K562 (cell line): Measurements from ENCODE around the gene ID2. TPM values are rescaled to one million over a fixed set of nuclear protein-coding genes. Genes with fewer than 3 reads are reported as not detected.

Source experiments
- ATAC-seq: fragments of 200-7000 bp; cut with Tn5 transposase; 3 replicates; pipeline ENCODE4 v1.9.1; 2020; ENCODE audit warnings: moderate library complexity
- BruUV-seq: library from RNA; stranded (reverse); fragments of 400-500 nt; replicated peaks from 2 replicates; lab custom pipeline; 2021; lab: Mats Ljungman, UMichigan
- CTCF ChIA-PET: fragments of 300-600 bp; formaldehyde crosslinking; extraction: SDS; loops from one replicate; lab custom pipeline; 2021; ENCODE audit warnings: low intra/inter-chr PET ratio; lab: Yijun Ruan, JAX
- POLR2A ChIA-PET: fragments of 300-600, 350-650 bp; sonication (Branson Sonifier 250); formaldehyde crosslinking; extraction: SDS; loops from one replicate; lab custom pipeline; 2021; ENCODE audit warnings: antibody characterized with exemption, inconsistent platforms; lab: Yijun Ruan, JAX
- DNase-seq, 4 experiments: peaks; one replicate each; pipeline versions ENCODE4 v3.0.0 to v3.0.0-alpha.2; 2011 to 2018; ENCODE audit warnings: low spot score in 3 of 4, mixed read lengths in 3 of 4; ENCODE audit errors: extremely low read depth in 1 of 4
- FAIRE-seq: peaks from 2 replicates; lab custom pipeline; 2011; peaks lifted over from hg19 to GRCh38; lab: Jason Lieb, UNC
- H2AFZ ChIP-seq: 2 replicates; pipeline ENCODE4 v1.6.0; 2011; ENCODE audit warnings: low read depth, low read length, control low read depth, inconsistent platforms
- H3K27ac ChIP-seq: fragments of 200-600 bp; 3 replicates; pipeline ENCODE4 v1.8.0; 2011; ENCODE audit warnings: low read depth, mild to moderate bottlenecking, control low read depth, inconsistent platforms, low read length, moderate library complexity, mixed read lengths; ENCODE audit errors: extremely low read depth
- H3K27me3 ChIP-seq, 2 experiments: fragments of 300-600 bp in 1 of 2; 2 replicates in 1 of 2; 3 replicates in 1 of 2; pipeline versions ENCODE4 v1.6.0 to v1.8.0; 2011; ENCODE audit warnings: inconsistent platforms in 2 of 2, low read length in 2 of 2, mild to moderate bottlenecking in 1 of 2, mixed read lengths in 1 of 2, moderate library complexity in 1 of 2; ENCODE audit not compliant: control insufficient read depth in 2 of 2, insufficient read depth in 2 of 2
- H3K36me3 ChIP-seq: fragments of 300-600 bp; 3 replicates; pipeline ENCODE4 v1.8.0; 2011; ENCODE audit warnings: mild to moderate bottlenecking, low read length, inconsistent platforms; ENCODE audit not compliant: control insufficient read depth, insufficient read depth
- H3K4me1 ChIP-seq, 2 experiments: fragments of 200-600 bp in 1 of 2; replicated peaks in 1 of 2; 2 replicates in 1 of 2; 3 replicates in 1 of 2; pipeline versions ENCODE4 v1.5.1 to v1.8.0; 2011; ENCODE audit warnings: inconsistent platforms in 2 of 2, low read length in 2 of 2, mild to moderate bottlenecking in 1 of 2, mixed read lengths in 1 of 2, moderate library complexity in 1 of 2; ENCODE audit not compliant: control insufficient read depth in 2 of 2, insufficient read depth in 2 of 2
- H3K4me2 ChIP-seq: 2 replicates; pipeline ENCODE4 v1.6.1; 2011; ENCODE audit warnings: low read length, control low read depth, inconsistent platforms, mixed read lengths; ENCODE audit not compliant: insufficient read depth
- H3K4me3 ChIP-seq: fragments of 200-600 bp; sonication (generic), shearing (Covaris generic); 2 replicates; pipeline ENCODE4 v1.5.1; 2016; ENCODE audit warnings: control low read depth, inconsistent platforms
- H3K79me2 ChIP-seq: fragments of 200-600 bp; 3 replicates; pipeline ENCODE4 v1.8.0; 2011; ENCODE audit warnings: low read length, inconsistent platforms; ENCODE audit not compliant: control insufficient read depth, insufficient read depth
- H3K9ac ChIP-seq, 2 experiments: 2 replicates each; pipeline versions ENCODE4 v1.6.0 to v1.6.1; 2011; ENCODE audit warnings: low read depth in 2 of 2, low read length in 2 of 2, control low read depth in 1 of 2, inconsistent platforms in 1 of 2, mild to moderate bottlenecking in 1 of 2, mixed read lengths in 1 of 2; ENCODE audit not compliant: insufficient read depth in 1 of 2
- H3K9me1 ChIP-seq: one replicate; pipeline ENCODE4 v1.6.0; 2011; ENCODE audit warnings: inconsistent platforms, mild to moderate bottlenecking, low read length, moderate library complexity; ENCODE audit not compliant: control insufficient read depth, insufficient read depth
- H3K9me3 ChIP-seq: replicated peaks from 2 replicates; pipeline ENCODE4 v1.5.1; 2011; ENCODE audit warnings: low read depth, low read length, inconsistent platforms; ENCODE audit not compliant: control insufficient read depth, insufficient read depth
- H4K20me1 ChIP-seq: replicated peaks from 2 replicates; pipeline ENCODE4 v1.6.1; 2011; ENCODE audit warnings: low read length, inconsistent platforms, mixed read lengths; ENCODE audit not compliant: control insufficient read depth, insufficient read depth
- CBFB ChIP-seq: sonication (generic); formaldehyde crosslinking; IDR thresholded peaks from 2 replicates; pipeline ENCODE4 v1.4.0; 2020; ENCODE audit warnings: mild to moderate bottlenecking, missing genetic modification reagents
- HNRNPK ChIP-seq: fragments of 200-400 bp; formaldehyde crosslinking; IDR thresholded peaks from one replicate; pipeline ENCODE4 v1.6.1; 2018; ENCODE audit warnings: mild to moderate bottlenecking, low read depth, low read length; ENCODE audit not compliant: poor library complexity, severe bottlenecking
- JUND ChIP-seq, 2 experiments: IDR thresholded peaks; 2 replicates in 1 of 2; 3 replicates in 1 of 2; pipeline ENCODE4 v1.6.1; 2011; ENCODE audit warnings: borderline replicate concordance in 2 of 2, low read depth in 2 of 2, low read length in 2 of 2, improper control_type of control experiment in 1 of 2, missing biosample characterization in 1 of 2, missing genetic modification characterization in 1 of 2, missing genetic modification reagents in 1 of 2
- MNT ChIP-seq, 2 experiments: fragments of 450-650 bp; conservative IDR thresholded peaks; 2 replicates each; pipeline ENCODE4 v1.6.1; 2017; ENCODE audit warnings: mild to moderate bottlenecking in 2 of 2, moderate library complexity in 2 of 2
- NFRKB ChIP-seq: fragments of 450-650 bp; IDR thresholded peaks from 2 replicates; pipeline ENCODE4 v1.6.1; 2016; ENCODE audit warnings: low read depth
- RFX1 ChIP-seq: fragments of 450-650 bp; IDR thresholded peaks from 2 replicates; pipeline ENCODE4 v1.6.1; 2016; ENCODE audit warnings: mild to moderate bottlenecking, moderate library complexity
- ZNF12 ChIP-seq: sonication (generic); formaldehyde crosslinking; IDR thresholded peaks from 2 replicates; pipeline ENCODE4 v1.4.0; 2020; ENCODE audit warnings: mild to moderate bottlenecking, missing genetic modification reagents
- ZNF143 ChIP-seq: sonication (generic); formaldehyde crosslinking; IDR thresholded peaks from 2 replicates; pipeline ENCODE4 v1.9.0; 2022; ENCODE audit warnings: mild to moderate bottlenecking, missing genetic modification reagents
- ZZZ3 ChIP-seq: fragments of 450-650 bp; IDR thresholded peaks from 2 replicates; pipeline ENCODE4 v1.6.1; 2016; ENCODE audit warnings: antibody characterized with exemption, mild to moderate bottlenecking, moderate library complexity
- WGBS: fragments of 100-300 bp; shearing (Covaris generic); methylation state at CpG from one replicate; pipeline ENCODE4 v1.1.6; 2016; ENCODE audit warnings: low coverage, mixed read lengths; ENCODE audit not compliant: insufficient coverage; ENCODE audit errors: missing lambda C conversion rate; 5-methylcytosine and 5-hydroxymethylcytosine counted together
- in situ Hi-C: fragments of 300-500 bp; cut with MboI; formaldehyde crosslinking; loops from 4 replicates; pipeline ENCODE4 v1.15.0; 2018; ENCODE audit warnings: inconsistent platforms, mixed read lengths
- intact Hi-C: fragments of 100-400 bp; cut with micrococcal nuclease; formaldehyde crosslinking; loops from 2 replicates; pipeline ENCODE4 v1.14.2; 2022
- polyA plus RNA-seq, 8 experiments: library from polyadenylated mRNA; depleted of rRNA in 4 of 8; stranded (reverse) in 5 of 8; unstranded in 3 of 8; fragments of >200 nt; fragmentation: Nextera tagmentation in 2 of 8; fragmentation: Illumina TruSeq in 1 of 8; extraction: Ambion mirVana in 2 of 8; extraction: Trizol in 1 of 8; gene quantifications; 2 replicates each; pipeline versions ENCODE4 v1.2.1 to v1.2.3, GENCODE V29; 2011 to 2014; ENCODE audit warnings: inconsistent platforms in 1 of 8, missing spikeins in 1 of 8
- total RNA-seq, 7 experiments: library from RNA; depleted of rRNA in 6 of 7; stranded (reverse); fragments of >200 nt in 6 of 7; fragmentation: Illumina TruSeq in 2 of 7; extraction: Trizol in 2 of 7; gene quantifications; 2 replicates each; pipeline versions ENCODE4 v1.2.1 to v1.2.3, GENCODE V29; 2011 to 2021; ENCODE audit warnings: low replicate concordance in 1 of 7
- TF ChIP-seq, protein P1 (sequence below): fragments of 450-650 bp; IDR thresholded peaks from 2 replicates; pipeline ENCODE4 v1.6.1; 2016; ENCODE audit warnings: low read depth, mild to moderate bottlenecking, moderate library complexity
- TF ChIP-seq, protein P2 (sequence below): fragments of 250-450 bp; sonication (Bioruptor Pico); IDR thresholded peaks from 2 replicates; pipeline ENCODE4 v1.8.0; 2022; ENCODE audit warnings: inconsistent platforms, mild to moderate bottlenecking, moderate library complexity, borderline replicate concordance

Gene ID2
- total and polyA plus RNA-seq, 9 of the 15 experiments (the other 6 are each of a cell fraction or from before 2014, with no cell fraction given): 8.0 to 35.7 (median 16.6) TPM

GRCh38 chr2:8678731-8679566, 2.9 kb upstream of the ID2 start (continued):
- TF ChIP-seq ZNF12 (CRISPR knock-in tag) (no peak), RFX1 (peak; percentile 81), MNT (conservative IDR thresholded peaks at IDR 0.05) (0 out of 4 replicates have a peak, but pooled peaks of 1 of the 2 experiments have one; percentile 45), HNRNPK (peak; percentile 88)

GRCh38 chr2:8679567-8679826, 2.4 kb upstream of the ID2 start:
- H3K36me3 ChIP-seq: no peaks in the 10 kb centered on the region
- ATAC-seq: no peak
- peak overlapping the region; percentile 79 for H2AFZ ChIP-seq
- H3K4me1 ChIP-seq: peaks cover 26 to 43% of the 10 kb centered on the region in 2 experiments
- H3K9ac ChIP-seq: peak overlapping the region; percentile 75 to 93
- no TSS peak for BruUV-seq
- H3K4me2 ChIP-seq: peak overlapping the region; percentile 76
- H3K27ac ChIP-seq: peak overlapping the region; percentile 92
- peaks cover 22% of the 10 kb centered on the region for H3K79me2 ChIP-seq
- DNase-seq: no peak
- ChIA-PET POLR2A (interaction anchor here (0.7 to 3.5 kb wide), 3 partner anchors 17 to 41 kb away, joined by 3 to 20 read pairs (median 8); no protein-coding TSS in a partner anchor), CTCF (no interaction called here)
- whole genome bisulfite sequencing: 32% methylated on average over 8 of the region's 8 CpGs
- intact Hi-C loops (loop anchor here (5.0 kb wide), 1 partner anchor 1787 kb away; no protein-coding TSS in a partner anchor), in situ Hi-C loops (loop anchor here (25.0 kb wide), 2 partner anchors 667 to 1592 kb away; no protein-coding TSS in a partner anchor)
- peaks cover 6% of the 10 kb centered on the region for H4K20me1 ChIP-seq
- H3K27me3 ChIP-seq: no peaks in the 10 kb centered on the region
- H3K9me3 ChIP-seq: no peaks in the 10 kb centered on the region; the same call in none of the 2 replicates
- H3K4me3 ChIP-seq: peak overlapping the region; percentile 52
- FAIRE-seq: no peak
- H3K9me1 ChIP-seq: no peaks in the 10 kb centered on the region
- TF ChIP-seq ZNF143 (no peak), ZZZ3 (no peak), JUND (IDR thresholded peaks at IDR 0.05; ENCODE audit: borderline replicate concordance, low read depth, low read length) (no peak), JUND (tag; IDR thresholded peaks at IDR 0.05; ENCODE audit: borderline replicate concordance, low read depth, low read length) (no peak), NFRKB (0 out of 2 replicates have a peak, but pooled peaks have one; percentile 12), CBFB (CRISPR knock-in tag) (no peak)
- TF ChIP-seq, protein P1, sequence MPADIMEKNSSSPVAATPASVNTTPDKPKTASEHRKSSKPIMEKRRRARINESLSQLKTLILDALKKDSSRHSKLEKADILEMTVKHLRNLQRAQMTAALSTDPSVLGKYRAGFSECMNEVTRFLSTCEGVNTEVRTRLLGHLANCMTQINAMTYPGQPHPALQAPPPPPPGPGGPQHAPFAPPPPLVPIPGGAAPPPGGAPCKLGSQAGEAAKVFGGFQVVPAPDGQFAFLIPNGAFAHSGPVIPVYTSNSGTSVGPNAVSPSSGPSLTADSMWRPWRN: no peak
- TF ChIP-seq, protein P2, sequence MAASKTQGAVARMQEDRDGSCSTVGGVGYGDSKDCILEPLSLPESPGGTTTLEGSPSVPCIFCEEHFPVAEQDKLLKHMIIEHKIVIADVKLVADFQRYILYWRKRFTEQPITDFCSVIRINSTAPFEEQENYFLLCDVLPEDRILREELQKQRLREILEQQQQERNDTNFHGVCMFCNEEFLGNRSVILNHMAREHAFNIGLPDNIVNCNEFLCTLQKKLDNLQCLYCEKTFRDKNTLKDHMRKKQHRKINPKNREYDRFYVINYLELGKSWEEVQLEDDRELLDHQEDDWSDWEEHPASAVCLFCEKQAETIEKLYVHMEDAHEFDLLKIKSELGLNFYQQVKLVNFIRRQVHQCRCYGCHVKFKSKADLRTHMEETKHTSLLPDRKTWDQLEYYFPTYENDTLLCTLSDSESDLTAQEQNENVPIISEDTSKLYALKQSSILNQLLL (CRISPR knock-in tag): no peak
